Measurements from ENCODE around the gene NEU3.

DNA sequence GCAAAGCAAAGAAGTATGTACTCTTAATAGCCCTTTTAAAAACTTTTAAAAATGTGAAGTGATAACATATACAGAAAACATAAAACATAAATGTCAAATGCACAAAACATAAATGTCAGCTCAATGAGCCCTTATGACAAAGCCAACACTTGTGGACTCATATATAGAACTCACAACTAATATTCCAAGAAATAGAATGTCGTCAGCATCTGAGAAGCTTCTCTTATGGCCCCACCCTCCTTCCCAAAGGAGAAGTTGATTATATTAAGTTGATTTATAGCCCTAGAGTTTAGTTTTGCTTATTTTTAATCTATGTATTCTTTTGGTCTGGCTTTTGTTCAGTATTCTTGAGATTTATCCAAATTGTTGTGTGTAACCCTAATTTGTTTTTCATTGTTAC lies 13.8 kb downstream of the NEU3 start:
- TF ChIP-seq, protein P1, sequence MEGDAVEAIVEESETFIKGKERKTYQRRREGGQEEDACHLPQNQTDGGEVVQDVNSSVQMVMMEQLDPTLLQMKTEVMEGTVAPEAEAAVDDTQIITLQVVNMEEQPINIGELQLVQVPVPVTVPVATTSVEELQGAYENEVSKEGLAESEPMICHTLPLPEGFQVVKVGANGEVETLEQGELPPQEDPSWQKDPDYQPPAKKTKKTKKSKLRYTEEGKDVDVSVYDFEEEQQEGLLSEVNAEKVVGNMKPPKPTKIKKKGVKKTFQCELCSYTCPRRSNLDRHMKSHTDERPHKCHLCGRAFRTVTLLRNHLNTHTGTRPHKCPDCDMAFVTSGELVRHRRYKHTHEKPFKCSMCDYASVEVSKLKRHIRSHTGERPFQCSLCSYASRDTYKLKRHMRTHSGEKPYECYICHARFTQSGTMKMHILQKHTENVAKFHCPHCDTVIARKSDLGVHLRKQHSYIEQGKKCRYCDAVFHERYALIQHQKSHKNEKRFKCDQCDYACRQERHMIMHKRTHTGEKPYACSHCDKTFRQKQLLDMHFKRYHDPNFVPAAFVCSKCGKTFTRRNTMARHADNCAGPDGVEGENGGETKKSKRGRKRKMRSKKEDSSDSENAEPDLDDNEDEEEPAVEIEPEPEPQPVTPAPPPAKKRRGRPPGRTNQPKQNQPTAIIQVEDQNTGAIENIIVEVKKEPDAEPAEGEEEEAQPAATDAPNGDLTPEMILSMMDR (IDR thresholded peaks at IDR 0.05), result no peak
- no peak for TF ChIP-seq ZFX (IDR thresholded peaks at IDR 0.05; ENCODE audit: borderline replicate concordance)

Measured in 22Rv1 (cell line).